Renal cortex interstitium (tissue), 11 donors: ENCODE data around the gene MAMDC2. TPM values are rescaled to one million over a fixed set of nuclear protein-coding genes. Genes with fewer than 3 reads are reported as not detected.

Experiments used
- DNase-seq, 11 donors: peaks; one replicate each; pipeline ENCODE4 v3.0.0-alpha.2; 2013; ENCODE audit warnings: low read depth in 9 of 11, low spot score in 4 of 11; ENCODE audit errors: extremely low read depth in 1 of 11
- polyA plus RNA-seq, 3 donors: library from polyadenylated mRNA; unstranded; fragments of 120-200 nt; gene quantifications; one replicate each; pipeline ENCODE4 v1.2.1, GENCODE V29; 2013; ENCODE audit not compliant: insufficient read length in 3 of 3

The MAMDC2 gene
- polyA plus RNA-seq, 3 donors, result 5.6 to 6.6 (median 5.7) TPM

- DNase-seq, result no peak
Observed at GRCh38 chr9:70058569-70059116, 15.0 kb downstream of the MAMDC2 start.

GRCh38 chr9:70060148-70060882 lies 16.7 kb downstream of the MAMDC2 start:
- DNase-seq, result no peak

- no peak for DNase-seq
Observed at GRCh38 chr9:70060883-70061507, 17.3 kb downstream of the MAMDC2 start.

GRCh38 chr9:70061776-70062175 lies 18.1 kb downstream of the MAMDC2 start:
- no peak for DNase-seq

- no peak for DNase-seq
Observed at GRCh38 chr9:70064496-70064895, 20.8 kb downstream of the MAMDC2 start.

GRCh38 chr9:70065572-70065971 lies 21.9 kb downstream of the MAMDC2 start:
- DNase-seq, result no peak

- no peak for DNase-seq
Observed at GRCh38 chr9:70066418-70066817, 22.8 kb downstream of the MAMDC2 start.

- no peak for DNase-seq
Observed at GRCh38 chr9:70066874-70067273, 23.2 kb downstream of the MAMDC2 start.

- DNase-seq, result no peak
Observed at GRCh38 chr9:70069704-70070103, 26.1 kb downstream of the MAMDC2 start.

GRCh38 chr9:70073193-70073592 lies 29.5 kb downstream of the MAMDC2 start:
- no peak for DNase-seq

- DNase-seq, result no peak
Observed at GRCh38 chr9:70073756-70074155, 30.1 kb downstream of the MAMDC2 start.

- no peak for DNase-seq
Observed at GRCh38 chr9:70076678-70077077, 33.0 kb downstream of the MAMDC2 start.

- no peak for DNase-seq
Observed at GRCh38 chr9:70079417-70080037, 35.9 kb downstream of the MAMDC2 start.

GRCh38 chr9:70080481-70081119 lies 37.0 kb downstream of the MAMDC2 start:
- no peak for DNase-seq

GRCh38 chr9:70081120-70081495 lies 37.5 kb downstream of the MAMDC2 start:
- no peak for DNase-seq

- DNase-seq, result no peak
Observed at GRCh38 chr9:70083429-70083828, 39.8 kb downstream of the MAMDC2 start.

- DNase-seq, result peak; percentile 9 to 52 (median 33)
Observed at GRCh38 chr9:70085241-70085640, 41.6 kb downstream of the MAMDC2 start.

GRCh38 chr9:70091103-70091502 lies 47.5 kb downstream of the MAMDC2 start:
- DNase-seq, result no peak

GRCh38 chr9:70091572-70091971 lies 47.9 kb downstream of the MAMDC2 start:
- no peak for DNase-seq

GRCh38 chr9:70092190-70092589 lies 48.5 kb downstream of the MAMDC2 start:
- no peak for DNase-seq
